NCI-H1105 treated with DMSO at 0.1 percent for 48 hours (cell line): ENCODE results near the gene MAP2K1.

ENCODE experiments used
- DNase-seq: peaks from one replicate; lab custom pipeline; 2025; lab: John Stamatoyannopoulos, UW

The MAP2K1 gene

GRCh38 chr15:66504563-66505429 lies 118.1 kb downstream of the MAP2K1 start, which contains the start of the genes RPL4 and ZWILCH:
Gene RPL4 (minus strand): TSS chr15:66504855. CDS start chr15:66504790, 65 bp downstream.
Gene ZWILCH (plus strand): TSS chr15:66505326. CDS start chr15:66505339, 13 bp downstream.
- peak; percentile 84 for DNase-seq

- no peak for DNase-seq
These were observed 118.7 kb downstream of the MAP2K1 start for GRCh38 chr15:66505430-66505811.

- no peak for DNase-seq
These were observed 119.1 kb downstream of the MAP2K1 start for GRCh38 chr15:66505818-66506217.

GRCh38 chr15:66508293-66508883 lies 121.7 kb downstream of the MAP2K1 start:
- no peak for DNase-seq

GRCh38 chr15:66514586-66514985 lies 127.9 kb downstream of the MAP2K1 start:
- DNase-seq: no peak

GRCh38 chr15:66515901-66516322 lies 129.2 kb downstream of the MAP2K1 start:
- DNase-seq: no peak

GRCh38 chr15:66523926-66524325 lies 137.2 kb downstream of the MAP2K1 start:
- DNase-seq: no peak

- DNase-seq: no peak
These were observed 138.1 kb downstream of the MAP2K1 start for GRCh38 chr15:66524838-66525237.

- no peak for DNase-seq
These were observed 148.3 kb downstream of the MAP2K1 start for GRCh38 chr15:66535056-66535455.
